Thyroid gland (tissue), 4 donors: ENCODE results near the gene MATK. TPM values are rescaled to one million over a fixed set of nuclear protein-coding genes. Genes with fewer than 3 reads are reported as not detected.

Experiments used
- DNase-seq, 2 donors: peaks; one replicate each; pipeline ENCODE4 v3.0.0-alpha.2; 2019
- H3K27ac ChIP-seq, 3 donors: fragments of 200-600 bp; sonication (generic); 1 replicate in 2 of 3; 2 replicates in 1 of 3; pipeline ENCODE4 v1.5.1; 2016 to 2019; ENCODE audit warnings: mild to moderate bottlenecking in 1 of 3, moderate library complexity in 1 of 3
- H3K27me3 ChIP-seq: fragments of 200-600 bp; sonication (generic); one replicate; pipeline ENCODE4 v1.5.1; 2019
- H3K36me3 ChIP-seq, 2 donors: fragments of 200-600 bp; sonication (generic); one replicate each; pipeline ENCODE4 v1.5.1; 2016 to 2019
- H3K4me1 ChIP-seq, 2 donors: fragments of 200-600 bp; sonication (generic); one replicate each; pipeline ENCODE4 v1.5.1; 2017 to 2019
- H3K4me3 ChIP-seq, 3 donors: fragments of 200-600 bp; sonication (generic); replicated peaks in 1 of 3; 1 replicate in 2 of 3; 2 replicates in 1 of 3; pipeline ENCODE4 v1.5.1; 2016; ENCODE audit warnings: mild to moderate bottlenecking in 1 of 3
- H3K9me3 ChIP-seq: fragments of 200-600 bp; sonication (generic); one replicate; pipeline ENCODE4 v1.5.1; 2017
- CTCF ChIP-seq, 6 experiments: fragments of 200-600 bp in 3 of 6; fragments of 450-650 bp in 3 of 6; sonication (generic) in 3 of 6; IDR thresholded peaks; one replicate each; pipeline ENCODE4 v1.5.1; 2016 to 2019; ENCODE audit warnings: antibody characterized with exemption in 6 of 6, mild to moderate bottlenecking in 2 of 6, inconsistent platforms in 1 of 6, moderate library complexity in 1 of 6
- POLR2A ChIP-seq, 2 donors: fragments of 450-650 bp; IDR thresholded peaks; one replicate each; pipeline ENCODE4 v1.6.1; 2017; ENCODE audit warnings: antibody characterized with exemption in 2 of 2, mild to moderate bottlenecking in 2 of 2, moderate library complexity in 1 of 2
- WGBS, 2 donors: methylation state at CpG; one replicate each; pipeline ENCODE4 v1.1.5; 2017; 5-methylcytosine and 5-hydroxymethylcytosine counted together
- intact Hi-C: fragments of 100-400 bp; cut with DNase I; formaldehyde crosslinking; loops from one replicate; pipeline ENCODE4 v1.15.1; 2023
- total RNA-seq, 4 donors: library from RNA; depleted of rRNA; stranded (reverse); fragments of >200 nt; gene quantifications; one replicate each; pipeline ENCODE4 v1.2.3, GENCODE V29; 2016

The MATK gene
- total RNA-seq, 4 donors from 2014 or later, result 0.93 to 14.7 (median 2.7) TPM

- H3K4me1 ChIP-seq, result no peaks in the 10 kb centered on the region
- WGBS, 2 donors, result 84 to 90% methylated on average over 4 to 6 of the region's 6 CpGs
- intact Hi-C loops, result no loop called here
- DNase-seq, result no peak
- H3K9me3 ChIP-seq, result no peaks in the 10 kb centered on the region
- H3K4me3 ChIP-seq, result no peak overlapping the region
- TF ChIP-seq CTCF (IDR thresholded peaks at IDR 0.05) (no peak), POLR2A (IDR thresholded peaks at IDR 0.05) (no peak)
- H3K27me3 ChIP-seq, result no peaks in the 10 kb centered on the region
- no peak overlapping the region for H3K27ac ChIP-seq
- H3K36me3 ChIP-seq, result no peaks in the 10 kb centered on the region
Observed at GRCh38 chr19:3832001-3832400, 45.8 kb upstream of the MATK start.

GRCh38 chr19:3831601-3832000 is 45.4 kb upstream of the MATK start:
- WGBS, 2 donors, result 65 to 71% methylated on average over 17 to 18 of the region's 19 CpGs

GRCh38 chr19:3830621-3831589 is 44.7 kb upstream of the MATK start:
- no peak for DNase-seq
- no peak overlapping the region for H3K27ac ChIP-seq
- H3K27me3 ChIP-seq, result no peaks in the 10 kb centered on the region
- H3K9me3 ChIP-seq, result no peaks in the 10 kb centered on the region
- intact Hi-C loops, result no loop called here
- 54% methylated on average over 36 of the region's 45 CpGs for WGBS, 2 donors
- H3K4me3 ChIP-seq, result no peak overlapping the region
- no peaks in the 10 kb centered on the region for H3K36me3 ChIP-seq
- no peak for TF ChIP-seq POLR2A (IDR thresholded peaks at IDR 0.05)
- no peak for TF ChIP-seq CTCF (IDR thresholded peaks at IDR 0.05)
- no peaks in the 10 kb centered on the region for H3K4me1 ChIP-seq

More at GRCh38 chr19:3831601-3832000, 45.4 kb upstream of the MATK start:
- Histone ChIP-seq H3K27ac (no peak overlapping the region), H3K4me1 (no peaks in the 10 kb centered on the region), H3K36me3 (no peaks in the 10 kb centered on the region), H3K4me3 (no peak overlapping the region), H3K27me3 (no peaks in the 10 kb centered on the region), H3K9me3 (no peaks in the 10 kb centered on the region)
- intact Hi-C loops, result no loop called here
- TF ChIP-seq CTCF (IDR thresholded peaks at IDR 0.05) (no peak), POLR2A (IDR thresholded peaks at IDR 0.05) (no peak)
- DNase-seq, result no peak

- DNase-seq, result no peak
- Histone ChIP-seq H3K27ac (no peak overlapping the region), H3K36me3 (no peaks in the 10 kb centered on the region), H3K9me3 (no peaks in the 10 kb centered on the region), H3K4me1 (no peaks in the 10 kb centered on the region), H3K4me3 (no peak overlapping the region), H3K27me3 (no peaks in the 10 kb centered on the region)
- TF ChIP-seq CTCF (IDR thresholded peaks at IDR 0.05) (no peak), POLR2A (IDR thresholded peaks at IDR 0.05) (no peak)
- intact Hi-C loops, result no loop called here
- 94 to 95% methylated on average over 19 to 26 of the region's 26 CpGs for WGBS, 2 donors
Observed at GRCh38 chr19:3827306-3827705, 41.1 kb upstream of the MATK start.

- intact Hi-C loops, result no loop called here
- Histone ChIP-seq H3K4me1 (no peaks in the 10 kb centered on the region), H3K27me3 (no peaks in the 10 kb centered on the region), H3K9me3 (no peaks in the 10 kb centered on the region), H3K36me3 (no peaks in the 10 kb centered on the region), H3K4me3 (no peak overlapping the region), H3K27ac (no peak overlapping the region)
- TF ChIP-seq CTCF (IDR thresholded peaks at IDR 0.05), result no peak
- TF ChIP-seq POLR2A (IDR thresholded peaks at IDR 0.05), result no peak
- WGBS, 2 donors, result 54 to 62% methylated on average over 11 to 12 of the region's 12 CpGs
- no peak for DNase-seq
Observed at GRCh38 chr19:3826163-3826562, 40.0 kb upstream of the MATK start.
